CD14-positive monocyte (primary cell): ENCODE measurements around the gene TXNDC9. TPM values are rescaled to one million over a fixed set of nuclear protein-coding genes. Genes with fewer than 3 reads are reported as not detected.

Experiments used
- DNase-seq, 3 donors: peaks; one replicate each; pipeline ENCODE4 v3.0.0-alpha.2; 2011 to 2022
- H2AFZ ChIP-seq: 2 replicates; pipeline ENCODE4 v1.6.0; 2012; ENCODE audit warnings: mild to moderate bottlenecking, low read depth, low read length, inconsistent platforms; ENCODE audit not compliant: insufficient read depth, poor library complexity, severe bottlenecking
- H3K27ac ChIP-seq, 2 donors: 1 replicate in 1 of 2; 2 replicates in 1 of 2; pipeline ENCODE4 v1.5.1; 2012 to 2013; ENCODE audit warnings: low read length in 2 of 2, control low read depth in 1 of 2, inconsistent platforms in 1 of 2, low read depth in 1 of 2, mild to moderate bottlenecking in 1 of 2
- H3K27me3 ChIP-seq, 2 donors: one replicate each; pipeline versions ENCODE4 v1.6.0 to v1.6.1; 2011 to 2013; ENCODE audit warnings: low read length in 2 of 2; ENCODE audit not compliant: control insufficient read depth in 2 of 2, insufficient read depth in 2 of 2
- H3K36me3 ChIP-seq, 2 donors: replicated peaks in 1 of 2; 1 replicate in 1 of 2; 2 replicates in 1 of 2; pipeline versions ENCODE4 v1.5.1 to v1.6.1; 2012 to 2013; ENCODE audit warnings: low read length in 2 of 2, control low read depth in 1 of 2, inconsistent platforms in 1 of 2, mild to moderate bottlenecking in 1 of 2; ENCODE audit not compliant: insufficient read depth in 2 of 2, control insufficient read depth in 1 of 2
- H3K4me1 ChIP-seq, 2 donors: 1 replicate in 1 of 2; 2 replicates in 1 of 2; pipeline versions ENCODE4 v1.5.1 to v1.6.1; 2012 to 2013; ENCODE audit warnings: low read length in 2 of 2, control low read depth in 1 of 2, inconsistent platforms in 1 of 2, mild to moderate bottlenecking in 1 of 2, moderate library complexity in 1 of 2; ENCODE audit not compliant: insufficient read depth in 2 of 2, control insufficient read depth in 1 of 2
- H3K4me2 ChIP-seq: replicated peaks from 2 replicates; pipeline ENCODE3; 2012; ENCODE audit warnings: low read length, moderate library complexity, mild to moderate bottlenecking; ENCODE audit not compliant: poor library complexity, severe bottlenecking; ENCODE audit errors: extremely low read depth
- H3K4me3 ChIP-seq, 3 experiments: fragments of 200-600 bp in 1 of 3; sonication (generic) in 1 of 3; replicated peaks in 1 of 3; 1 replicate in 2 of 3; 2 replicates in 1 of 3; pipeline ENCODE4 v1.5.1; 2011 to 2013; ENCODE audit warnings: low read length in 3 of 3, mild to moderate bottlenecking in 3 of 3, control low read depth in 2 of 3, low read depth in 2 of 3, inconsistent platforms in 1 of 3, moderate library complexity in 1 of 3
- H3K79me2 ChIP-seq: 2 replicates; pipeline ENCODE4 v1.6.0; 2012; ENCODE audit warnings: mild to moderate bottlenecking, control low read depth, inconsistent platforms, low read length, moderate library complexity; ENCODE audit not compliant: insufficient read depth
- H3K9ac ChIP-seq: 2 replicates; pipeline ENCODE4 v1.6.0; 2017; ENCODE audit warnings: low read length, mild to moderate bottlenecking; ENCODE audit not compliant: insufficient read depth, poor library complexity, severe bottlenecking
- H3K9me3 ChIP-seq, 2 donors: replicated peaks in 1 of 2; 1 replicate in 1 of 2; 2 replicates in 1 of 2; pipeline versions ENCODE4 v1.5.1 to v1.6.1; 2012 to 2013; ENCODE audit warnings: low read length in 2 of 2, control low read depth in 1 of 2; ENCODE audit not compliant: control insufficient read depth in 1 of 2, insufficient read depth in 1 of 2
- H4K20me1 ChIP-seq: 2 replicates; pipeline ENCODE4 v1.6.0; 2012; ENCODE audit warnings: mild to moderate bottlenecking, low read length, control low read depth, moderate library complexity; ENCODE audit not compliant: insufficient read depth
- H3K27ac Mint-ChIP-seq, 7 donors: one replicate each; pipeline ENCODE4 v1.8.0; 2020; ENCODE audit warnings: mild to moderate bottlenecking in 7 of 7, mixed read lengths in 7 of 7, moderate library complexity in 6 of 7, inconsistent platforms in 2 of 7
- H3K27me3 Mint-ChIP-seq, 3 donors: one replicate each; pipeline ENCODE4 v1.8.0; 2021 to 2022; ENCODE audit warnings: low read depth in 3 of 3, mild to moderate bottlenecking in 3 of 3, mixed read lengths in 3 of 3, moderate library complexity in 3 of 3, inconsistent platforms in 1 of 3
- H3K36me3 Mint-ChIP-seq, 2 donors: one replicate each; pipeline ENCODE4 v1.8.0; 2020; ENCODE audit warnings: mixed read lengths in 2 of 2, inconsistent platforms in 1 of 2, mild to moderate bottlenecking in 1 of 2
- H3K4me1 Mint-ChIP-seq: one replicate; pipeline ENCODE4 v1.8.0; 2020; ENCODE audit warnings: mild to moderate bottlenecking, mixed read lengths
- H3K4me3 Mint-ChIP-seq, 2 donors: one replicate each; pipeline ENCODE4 v1.8.0; 2020; ENCODE audit warnings: mild to moderate bottlenecking in 2 of 2, mixed read lengths in 2 of 2, moderate library complexity in 1 of 2
- H3K9me3 Mint-ChIP-seq, 7 donors: one replicate each; pipeline ENCODE4 v1.8.0; 2020 to 2022; ENCODE audit warnings: mixed read lengths in 7 of 7, mild to moderate bottlenecking in 6 of 7, moderate library complexity in 6 of 7, inconsistent platforms in 2 of 7
- CTCF ChIP-seq: fragments of 200-600 bp; IDR thresholded peaks from one replicate; pipeline ENCODE4 v1.8.0; 2022; ENCODE audit warnings: antibody characterized with exemption, mild to moderate bottlenecking
- WGBS: methylation state at CpG from one replicate; pipeline ENCODE4 v1.1.5; 2013; ENCODE audit warnings: missing lambda C conversion rate; ENCODE audit not compliant: insufficient coverage; 5-methylcytosine and 5-hydroxymethylcytosine counted together
- intact Hi-C, 2 donors: fragments of 100-400 bp; cut with micrococcal nuclease; formaldehyde crosslinking; loops; one replicate each; pipeline versions ENCODE4 v1.15.0 to v1.15.1; 2023
- polyA plus RNA-seq, 3 donors: library from polyadenylated mRNA; depleted of rRNA in 1 of 3; unstranded in 2 of 3; stranded (reverse) in 1 of 3; fragments of 300-500 nt in 2 of 3; fragments of >200 nt in 1 of 3; fragmentation: Illumina TruSeq in 2 of 3; gene quantifications; 1 replicate in 2 of 3; 2 replicates in 1 of 3; pipeline ENCODE4 v1.2.3, GENCODE V29; 2012 to 2021

TXNDC9 gene
- polyA plus RNA-seq, 3 donors = 8.8 to 45.6 (median 40.3) TPM

DNA sequence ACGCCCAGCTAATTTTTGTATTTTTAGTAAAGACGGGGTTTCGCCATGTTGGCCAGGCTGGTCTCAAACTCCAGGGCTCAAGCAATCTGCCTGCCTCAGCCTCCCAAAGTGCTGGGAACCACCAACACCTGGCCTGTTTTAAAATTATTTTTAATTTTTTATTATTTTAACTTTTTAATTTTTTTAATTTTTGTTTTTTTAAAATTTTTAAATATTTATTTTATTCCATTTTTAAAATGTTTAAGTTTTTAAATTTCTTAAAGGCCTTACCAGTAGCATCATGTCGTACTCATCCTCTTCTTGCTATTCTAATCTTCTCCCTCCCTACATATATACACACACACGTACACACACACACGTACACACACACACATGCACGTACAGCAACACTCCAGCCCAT lies 36.6 kb downstream of the TXNDC9 start:
- H3K27me3 ChIP-seq = no peaks in the 10 kb centered on the region
- intact Hi-C loops = no loop called here
- H3K27ac ChIP-seq = no peak overlapping the region
- H3K36me3 ChIP-seq = no peaks in the 10 kb centered on the region
- 100% methylated on average over 1 of the region's 7 CpGs for WGBS
- H3K4me1 Mint-ChIP-seq = no peaks in the 10 kb centered on the region
- peaks cover 0 to 5% (median 0%) of the 10 kb centered on the region in 7 donors for H3K9me3 Mint-ChIP-seq
- no peaks in the 10 kb centered on the region for H3K4me1 ChIP-seq
- peaks cover 0 to 2% of the 10 kb centered on the region in 2 donors for H3K9me3 ChIP-seq
- H3K27me3 Mint-ChIP-seq = peaks cover 0 to 2% (median 1%) of the 10 kb centered on the region in 3 donors
- no peak overlapping the region for H3K9ac ChIP-seq
- no peak for DNase-seq
- no peak overlapping the region for H3K4me3 ChIP-seq
- H3K4me3 Mint-ChIP-seq = no peak overlapping the region
- no peak overlapping the region for H2AFZ ChIP-seq
- no peak overlapping the region for H3K27ac Mint-ChIP-seq
- no peak for TF ChIP-seq CTCF
- peaks cover 10 to 16% of the 10 kb centered on the region in 2 donors for H3K36me3 Mint-ChIP-seq
- H3K79me2 ChIP-seq = no peaks in the 10 kb centered on the region
- no peak overlapping the region for H3K4me2 ChIP-seq
- H4K20me1 ChIP-seq = no peaks in the 10 kb centered on the region

GRCh38 chr2:99297994-99298393 lies 38.1 kb downstream of the TXNDC9 start:
- H3K9me3 ChIP-seq = peaks cover 0 to 2% of the 10 kb centered on the region in 2 donors
- H3K27ac ChIP-seq = no peak overlapping the region
- no peaks in the 10 kb centered on the region for H3K27me3 ChIP-seq
- no peaks in the 10 kb centered on the region for H3K36me3 ChIP-seq
- H2AFZ ChIP-seq = no peak overlapping the region
- no peak overlapping the region for H3K9ac ChIP-seq
- no peak overlapping the region for H3K4me3 ChIP-seq
- Mint-ChIP-seq H3K27ac (no peak overlapping the region), H3K27me3 (peaks cover 0 to 2% (median 1%) of the 10 kb centered on the region in 3 donors), H3K9me3 (peaks cover 0 to 3% (median 0%) of the 10 kb centered on the region in 7 donors), H3K4me3 (no peak overlapping the region), H3K36me3 (peaks cover 1 to 5% of the 10 kb centered on the region in 2 donors), H3K4me1 (no peaks in the 10 kb centered on the region)
- no peak for DNase-seq
- intact Hi-C loops = no loop called here
- H4K20me1 ChIP-seq = no peaks in the 10 kb centered on the region
- WGBS = 100% methylated on average over 1 of the region's 2 CpGs
- no peak for TF ChIP-seq CTCF
- H3K4me2 ChIP-seq = no peak overlapping the region
- no peaks in the 10 kb centered on the region for H3K79me2 ChIP-seq
- H3K4me1 ChIP-seq = no peaks in the 10 kb centered on the region
